ENCODE results near the gene PCCA. TPM values are rescaled to one million over a fixed set of nuclear protein-coding genes. Genes with fewer than 3 reads are reported as not detected.

PCCA gene
- total RNA-seq, 4 donors from 2014 or later, result 29.5 to 55.5 (median 38.3) TPM

DNA sequence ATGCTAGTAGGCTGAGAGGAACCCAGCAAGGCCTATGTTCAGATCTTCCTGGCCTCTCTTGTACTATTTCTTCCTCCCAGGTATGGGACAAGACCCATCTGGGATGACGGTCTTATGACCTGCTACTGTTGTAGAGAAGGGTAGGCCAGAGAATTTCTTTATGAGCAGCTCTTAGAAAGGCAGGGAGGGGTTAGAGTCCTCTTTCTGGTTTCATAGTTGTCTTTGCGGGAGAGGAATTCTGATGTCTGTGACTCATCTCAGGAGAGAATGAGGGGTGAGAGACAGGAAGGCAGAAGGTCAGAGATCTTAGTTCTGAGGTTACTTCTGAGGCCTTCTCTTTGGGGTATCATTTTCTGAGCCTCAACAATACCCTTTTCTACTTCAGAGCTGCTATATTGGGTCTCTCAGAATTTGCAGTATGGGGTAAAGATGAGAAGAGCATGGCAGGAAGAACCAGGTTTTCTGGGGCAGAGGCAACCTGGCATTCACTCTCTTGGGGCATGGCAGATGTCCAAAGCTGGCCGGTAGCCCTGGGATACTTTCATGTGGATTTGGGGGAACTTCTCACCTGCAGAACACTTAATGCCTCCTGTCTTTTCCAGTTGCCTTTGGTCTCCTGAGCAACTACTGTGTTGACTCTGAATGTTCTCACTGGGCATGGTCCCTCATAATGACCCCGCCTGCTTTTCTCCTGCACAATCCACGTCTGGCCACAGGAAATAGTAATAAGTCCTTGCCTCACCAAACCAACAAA lies 345.3 kb downstream of the PCCA start:
- TF ChIP-seq EP300 (IDR thresholded peaks at IDR 0.05), result no peak
- TF ChIP-seq, protein P1, sequence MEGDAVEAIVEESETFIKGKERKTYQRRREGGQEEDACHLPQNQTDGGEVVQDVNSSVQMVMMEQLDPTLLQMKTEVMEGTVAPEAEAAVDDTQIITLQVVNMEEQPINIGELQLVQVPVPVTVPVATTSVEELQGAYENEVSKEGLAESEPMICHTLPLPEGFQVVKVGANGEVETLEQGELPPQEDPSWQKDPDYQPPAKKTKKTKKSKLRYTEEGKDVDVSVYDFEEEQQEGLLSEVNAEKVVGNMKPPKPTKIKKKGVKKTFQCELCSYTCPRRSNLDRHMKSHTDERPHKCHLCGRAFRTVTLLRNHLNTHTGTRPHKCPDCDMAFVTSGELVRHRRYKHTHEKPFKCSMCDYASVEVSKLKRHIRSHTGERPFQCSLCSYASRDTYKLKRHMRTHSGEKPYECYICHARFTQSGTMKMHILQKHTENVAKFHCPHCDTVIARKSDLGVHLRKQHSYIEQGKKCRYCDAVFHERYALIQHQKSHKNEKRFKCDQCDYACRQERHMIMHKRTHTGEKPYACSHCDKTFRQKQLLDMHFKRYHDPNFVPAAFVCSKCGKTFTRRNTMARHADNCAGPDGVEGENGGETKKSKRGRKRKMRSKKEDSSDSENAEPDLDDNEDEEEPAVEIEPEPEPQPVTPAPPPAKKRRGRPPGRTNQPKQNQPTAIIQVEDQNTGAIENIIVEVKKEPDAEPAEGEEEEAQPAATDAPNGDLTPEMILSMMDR (IDR thresholded peaks at IDR 0.05), result no peak
- TF ChIP-seq POLR2A (IDR thresholded peaks at IDR 0.05), result no peak
- DNase-seq (ENCODE audit: low spot score in 2 of 2), result no peak
- H3K4me3 ChIP-seq, result no peak overlapping the region
- no peaks in the 10 kb centered on the region for H3K9me3 ChIP-seq
- H3K36me3 ChIP-seq, result peaks cover 0 to 53% (median 0%) of the 10 kb centered on the region in 3 donors
- no peak overlapping the region for H3K27ac ChIP-seq
- 90 to 93% methylated on average over 5 of the region's 5 CpGs for WGBS, 2 donors
- H3K4me1 ChIP-seq, result no peaks in the 10 kb centered on the region
- H3K27me3 ChIP-seq, result no peaks in the 10 kb centered on the region

DNA sequence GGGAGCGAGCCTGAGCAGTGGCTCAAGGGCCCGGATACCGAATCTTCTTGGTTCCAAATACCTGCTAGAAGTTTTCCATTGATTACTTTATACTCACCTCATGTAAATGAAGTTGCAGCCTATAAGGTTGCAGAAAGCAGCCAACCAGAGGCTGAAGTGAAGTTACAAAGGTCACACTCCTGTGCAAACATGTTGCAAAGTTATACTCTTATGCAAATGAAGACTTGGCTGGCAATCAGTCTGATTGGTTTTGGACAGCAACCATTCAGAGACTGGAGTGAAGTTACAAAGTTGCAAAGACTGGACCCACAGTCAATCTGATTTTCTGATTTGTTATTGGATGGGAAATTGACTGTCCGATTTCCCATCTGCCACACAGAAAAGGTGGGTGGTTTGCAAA lies 347.2 kb downstream of the PCCA start:
- Histone ChIP-seq H3K27ac (no peak overlapping the region), H3K4me1 (peaks cover 0 to 5% (median 0%) of the 10 kb centered on the region in 4 donors), H3K36me3 (peaks cover 0 to 38% (median 0%) of the 10 kb centered on the region in 3 donors), H3K4me3 (no peak overlapping the region), H3K9me3 (no peaks in the 10 kb centered on the region), H3K27me3 (no peaks in the 10 kb centered on the region)
- TF ChIP-seq EP300 (IDR thresholded peaks at IDR 0.05) (no peak), POLR2A (IDR thresholded peaks at IDR 0.05) (no peak)
- TF ChIP-seq, protein P1 (IDR thresholded peaks at IDR 0.05), result no peak
- 96 to 98% methylated on average over 4 of the region's 4 CpGs for WGBS, 2 donors
- no peak for DNase-seq (ENCODE audit: low spot score in 2 of 2)

DNA sequence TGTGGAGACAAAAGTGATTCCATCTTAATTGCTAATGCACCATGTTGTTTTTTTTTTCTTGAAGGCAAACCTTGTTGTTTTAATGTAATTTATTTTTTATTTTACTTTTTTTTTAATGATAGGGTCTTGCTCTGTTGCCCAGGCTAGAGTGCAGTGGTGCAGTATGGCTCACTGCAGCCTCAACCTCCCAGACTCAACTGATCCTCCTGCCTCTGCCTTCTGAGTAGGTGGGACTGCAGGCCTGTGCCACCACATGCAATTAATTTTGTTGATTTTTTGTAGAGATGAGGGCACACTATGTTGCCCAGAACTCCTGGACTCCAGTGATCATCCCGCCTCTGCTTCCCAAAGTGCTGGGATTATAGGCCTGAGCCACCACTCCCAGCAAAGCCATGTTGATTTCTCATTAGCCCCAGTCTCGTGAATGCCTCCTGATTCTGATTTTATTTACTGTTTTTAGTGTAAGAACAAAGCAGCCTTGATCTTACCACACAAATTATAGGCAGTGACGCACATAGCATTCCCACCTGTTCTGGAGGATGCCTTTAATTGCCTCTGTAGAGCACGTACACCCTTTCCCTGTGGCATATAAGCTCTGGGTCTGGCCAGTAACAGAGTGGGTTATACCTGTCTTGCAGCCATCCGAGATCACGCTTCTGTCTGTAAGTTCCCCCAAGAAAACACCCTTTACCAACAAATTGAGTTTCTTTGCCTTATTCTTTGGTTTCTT lies 349.3 kb downstream of the PCCA start:
- TF ChIP-seq EP300 (IDR thresholded peaks at IDR 0.05) (no peak), POLR2A (IDR thresholded peaks at IDR 0.05) (no peak)
- TF ChIP-seq, protein P1 (IDR thresholded peaks at IDR 0.05), result no peak
- peaks cover 0 to 21% (median 0%) of the 10 kb centered on the region in 3 donors for H3K36me3 ChIP-seq
- no peaks in the 10 kb centered on the region for H3K27me3 ChIP-seq

DNA sequence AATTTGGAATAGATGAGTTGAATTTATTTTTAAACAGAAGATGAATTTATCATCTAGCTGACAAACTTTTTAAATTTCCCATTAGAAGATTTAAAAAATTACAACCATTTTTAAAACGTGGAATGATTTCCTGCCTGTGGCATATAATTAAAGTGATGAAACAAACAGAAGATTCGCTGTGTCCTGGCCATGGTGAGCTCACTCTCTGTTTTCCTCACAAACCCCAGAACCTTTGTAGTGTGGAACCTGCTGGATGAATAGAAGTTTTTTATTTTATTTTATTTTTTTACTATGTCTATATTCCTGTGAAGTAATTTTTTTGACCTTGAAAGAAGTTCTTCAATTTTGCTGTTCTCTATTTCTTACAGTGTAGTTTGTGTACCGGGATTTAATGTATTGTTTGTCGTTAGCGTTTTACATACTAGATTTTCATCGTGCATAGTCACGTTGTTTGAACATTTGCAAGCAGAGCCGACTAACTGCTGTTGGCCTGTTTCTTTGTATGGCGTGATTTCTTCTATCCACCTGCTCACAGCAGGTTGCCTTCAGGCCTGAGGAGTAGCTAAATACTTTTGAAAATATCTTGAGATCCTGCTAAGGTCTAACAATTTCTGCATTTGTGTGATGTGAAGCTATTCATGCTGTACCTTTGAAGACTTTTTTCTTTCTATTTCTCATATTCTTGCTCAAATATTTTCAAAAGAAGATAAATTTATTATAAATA lies 350.5 kb downstream of the PCCA start:
- TF ChIP-seq, protein P1 (IDR thresholded peaks at IDR 0.05), result no peak
- TF ChIP-seq EP300 (IDR thresholded peaks at IDR 0.05) (no peak), POLR2A (IDR thresholded peaks at IDR 0.05) (no peak)
- H3K4me3 ChIP-seq, result no peak overlapping the region
- no peak for DNase-seq (ENCODE audit: low spot score in 2 of 2)
- peaks cover 0 to 17% (median 0%) of the 10 kb centered on the region in 3 donors for H3K36me3 ChIP-seq
- H3K27ac ChIP-seq, result no peak overlapping the region
- WGBS, 2 donors, result 83 to 86% methylated on average over 9 of the region's 9 CpGs
- peaks cover 0 to 12% (median 0%) of the 10 kb centered on the region in 4 donors for H3K4me1 ChIP-seq
- H3K9me3 ChIP-seq, result no peaks in the 10 kb centered on the region
- no peaks in the 10 kb centered on the region for H3K27me3 ChIP-seq

More for the DNA sequence above, 349.3 kb downstream of the PCCA start:
- Histone ChIP-seq H3K9me3 (no peaks in the 10 kb centered on the region), H3K27ac (no peak overlapping the region), H3K4me3 (no peak overlapping the region), H3K4me1 (peaks cover 0 to 12% (median 0%) of the 10 kb centered on the region in 4 donors)
- DNase-seq (ENCODE audit: low spot score in 2 of 2), result no peak
- 93 to 95% methylated on average over 6 of the region's 6 CpGs for whole genome bisulfite sequencing, 2 donors

All from tibial nerve (tissue), 4 donors.